Measurements from ENCODE around the gene LPP.

DNA sequence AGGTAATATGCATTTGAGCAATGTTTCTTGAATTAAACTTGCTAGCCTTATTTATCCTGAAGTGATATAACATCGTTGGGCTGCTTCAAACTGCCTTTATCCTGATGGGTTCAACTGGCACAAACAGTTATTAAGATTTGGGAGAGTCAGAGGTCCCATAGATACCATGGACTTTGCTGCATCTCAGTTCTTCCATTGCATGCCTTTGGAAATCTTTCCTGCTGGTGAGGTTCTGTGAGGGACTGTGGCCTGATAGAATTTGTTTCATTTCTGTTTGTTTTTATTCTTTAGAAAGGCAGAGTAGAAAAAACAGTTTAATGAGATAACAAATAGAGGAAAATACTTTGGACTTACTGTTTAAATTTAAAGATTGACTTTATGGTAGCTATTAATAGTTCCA lies 508.3 kb downstream of the LPP start:
- no peak for TF ChIP-seq RAD21 (IDR thresholded peaks at IDR 0.05; ENCODE audit: low read length)
- TF ChIP-seq, protein P1, sequence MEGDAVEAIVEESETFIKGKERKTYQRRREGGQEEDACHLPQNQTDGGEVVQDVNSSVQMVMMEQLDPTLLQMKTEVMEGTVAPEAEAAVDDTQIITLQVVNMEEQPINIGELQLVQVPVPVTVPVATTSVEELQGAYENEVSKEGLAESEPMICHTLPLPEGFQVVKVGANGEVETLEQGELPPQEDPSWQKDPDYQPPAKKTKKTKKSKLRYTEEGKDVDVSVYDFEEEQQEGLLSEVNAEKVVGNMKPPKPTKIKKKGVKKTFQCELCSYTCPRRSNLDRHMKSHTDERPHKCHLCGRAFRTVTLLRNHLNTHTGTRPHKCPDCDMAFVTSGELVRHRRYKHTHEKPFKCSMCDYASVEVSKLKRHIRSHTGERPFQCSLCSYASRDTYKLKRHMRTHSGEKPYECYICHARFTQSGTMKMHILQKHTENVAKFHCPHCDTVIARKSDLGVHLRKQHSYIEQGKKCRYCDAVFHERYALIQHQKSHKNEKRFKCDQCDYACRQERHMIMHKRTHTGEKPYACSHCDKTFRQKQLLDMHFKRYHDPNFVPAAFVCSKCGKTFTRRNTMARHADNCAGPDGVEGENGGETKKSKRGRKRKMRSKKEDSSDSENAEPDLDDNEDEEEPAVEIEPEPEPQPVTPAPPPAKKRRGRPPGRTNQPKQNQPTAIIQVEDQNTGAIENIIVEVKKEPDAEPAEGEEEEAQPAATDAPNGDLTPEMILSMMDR (conservative IDR thresholded peaks at IDR 0.05; ENCODE audit: low read depth, low read length), result no peak
- TF ChIP-seq USF2 (IDR thresholded peaks at IDR 0.05; ENCODE audit: low read depth, low read length), result no peak
- TF ChIP-seq RFX5 (IDR thresholded peaks at IDR 0.05; ENCODE audit: low read depth, low read length), result no peak
- no peak for TF ChIP-seq BHLHE40 (IDR thresholded peaks at IDR 0.05; ENCODE audit: low read depth, low read length)
- TF ChIP-seq POLR2A (IDR thresholded peaks at IDR 0.05; ENCODE audit: low read depth, low read length), result no peak
- no peak for TF ChIP-seq RCOR1 (IDR thresholded peaks at IDR 0.05; ENCODE audit: insufficient replicate concordance, low read length)
- no peak for TF ChIP-seq MXI1 (IDR thresholded peaks at IDR 0.05; ENCODE audit: borderline replicate concordance, low read depth, low read length)
- no peak for TF ChIP-seq MAFK (IDR thresholded peaks at IDR 0.05; ENCODE audit: low read depth, low read length)
- no peak for TF ChIP-seq CEBPB (IDR thresholded peaks at IDR 0.05; ENCODE audit: low read depth, low read length)
